H1 (cell line): ENCODE data around the gene PEX3. TPM values are rescaled to one million over a fixed set of nuclear protein-coding genes. Genes with fewer than 3 reads are reported as not detected.

Experiments used
- JUN ChIP-seq: IDR thresholded peaks from 2 replicates; pipeline ENCODE4 v1.6.1; 2011; ENCODE audit warnings: low read depth, mild to moderate bottlenecking, improper control_type of control experiment, low read length
- POU5F1 ChIP-seq: IDR thresholded peaks from 2 replicates; pipeline ENCODE4 v1.6.1; 2011; ENCODE audit warnings: low read depth, mild to moderate bottlenecking, low read length, moderate library complexity
- TAF7 ChIP-seq: optimal IDR thresholded peaks from 2 replicates; pipeline ENCODE3; 2011; ENCODE audit warnings: low read depth, mild to moderate bottlenecking, inconsistent platforms, low read length, moderate library complexity, borderline replicate concordance
- polyA plus RNA-seq, 7 experiments: library from polyadenylated mRNA; depleted of rRNA in 3 of 7; stranded (reverse) in 5 of 7; unstranded in 2 of 7; fragments of >200 nt in 5 of 7; fragments of 200-250 nt in 2 of 7; gene quantifications; 1 replicate in 5 of 7; 2 replicates in 1 of 7; 4 replicates in 1 of 7; pipeline versions ENCODE4 v1.2.1 to v1.2.3, GENCODE V29; 2011 to 2013; ENCODE audit warnings: missing spikeins in 2 of 7, mixed read lengths in 2 of 7
- total RNA-seq: library from RNA; stranded (reverse); fragmentation: NEBNext Ultra II Directional; extraction: Animal tissue kit (Norgen Biotek cat#: 25700); gene quantifications from 2 replicates; pipeline ENCODE4 v1.2.1, GENCODE V29; 2021

PEX3 gene
- total and polyA plus RNA-seq, 2 of the 8 experiments (the other 6 are each of a cell fraction or from before 2014, with no cell fraction given) = 8.0 to 16.8 TPM

- TF ChIP-seq POU5F1 (no peak), TAF7 (no peak), JUN (no peak)
Measured at GRCh38 chr6:143441680-143442545, 8.7 kb upstream of the PEX3 start (continued).
